Measurements from ENCODE around the gene LDLR. TPM values are rescaled to one million over a fixed set of nuclear protein-coding genes. Genes with fewer than 3 reads are reported as not detected.
"Not testable (repeated sequence)": the region's sequence is repeated elsewhere in the genome, so short reads cannot be mapped to it uniquely, and the experiment has no call there.

LDLR gene
- total RNA-seq, 2 donors from 2014 or later: 63.8 to 83.5 TPM

DNA sequence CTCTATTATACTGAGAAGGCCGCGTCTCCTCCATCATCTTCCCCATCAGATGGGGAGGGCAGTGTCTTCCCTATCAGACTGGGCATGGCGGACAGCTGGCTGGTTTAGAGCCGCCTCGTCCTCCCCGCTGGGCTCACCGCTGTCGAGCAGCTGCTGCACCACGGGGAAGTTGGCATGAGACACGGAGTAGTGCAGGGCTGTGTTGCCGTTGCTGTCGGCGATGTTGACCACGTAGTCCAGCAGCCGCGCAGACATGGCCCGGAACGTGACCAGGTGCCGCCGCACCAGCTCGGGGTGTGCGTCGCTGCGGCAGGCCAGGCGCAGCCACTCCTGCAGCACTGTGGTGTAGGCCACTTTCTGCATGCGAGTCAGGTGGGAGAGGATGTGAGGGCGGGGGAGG, 85.1 kb downstream of the LDLR start:
- peaks cover 4% of the 10 kb centered on the region for H3K4me1 Mint-ChIP-seq
- ATAC-seq (replicated peaks): no peak
- no peak overlapping the region for H3K27ac Mint-ChIP-seq
- H3K4me3 Mint-ChIP-seq: no peak overlapping the region
- H3K27me3 Mint-ChIP-seq: peaks cover 4% of the 10 kb centered on the region
- no peaks in the 10 kb centered on the region for H3K9me3 Mint-ChIP-seq
- H3K36me3 Mint-ChIP-seq (ENCODE audit: low read depth): no peaks in the 10 kb centered on the region

DNA sequence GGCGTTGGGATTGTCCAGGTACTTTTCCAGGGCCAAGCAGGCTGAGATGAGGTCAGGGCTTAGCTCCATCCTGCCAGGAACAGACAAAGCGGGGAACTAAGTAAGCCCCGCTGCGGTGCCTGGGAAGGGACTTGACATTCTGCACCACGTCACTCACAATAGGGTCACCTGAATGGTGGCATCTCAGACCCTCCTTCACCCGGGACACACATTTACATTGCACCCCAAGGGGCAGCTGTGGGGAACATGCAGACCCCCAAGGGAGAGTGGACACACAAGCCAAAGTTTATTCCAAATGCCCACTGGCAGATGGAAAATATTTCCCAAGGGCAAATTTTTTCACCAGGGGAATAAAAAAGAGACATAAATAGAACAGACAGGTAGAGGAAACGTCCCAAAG, 86.7 kb downstream of the LDLR start:
- H3K27ac Mint-ChIP-seq: no peak overlapping the region
- H3K27me3 Mint-ChIP-seq: peaks cover 4% of the 10 kb centered on the region
- H3K36me3 Mint-ChIP-seq (ENCODE audit: low read depth): no peaks in the 10 kb centered on the region
- no peaks in the 10 kb centered on the region for H3K9me3 Mint-ChIP-seq
- H3K4me3 Mint-ChIP-seq: no peak overlapping the region
- no peak for ATAC-seq (replicated peaks)
- peaks cover 4% of the 10 kb centered on the region for H3K4me1 Mint-ChIP-seq

DNA sequence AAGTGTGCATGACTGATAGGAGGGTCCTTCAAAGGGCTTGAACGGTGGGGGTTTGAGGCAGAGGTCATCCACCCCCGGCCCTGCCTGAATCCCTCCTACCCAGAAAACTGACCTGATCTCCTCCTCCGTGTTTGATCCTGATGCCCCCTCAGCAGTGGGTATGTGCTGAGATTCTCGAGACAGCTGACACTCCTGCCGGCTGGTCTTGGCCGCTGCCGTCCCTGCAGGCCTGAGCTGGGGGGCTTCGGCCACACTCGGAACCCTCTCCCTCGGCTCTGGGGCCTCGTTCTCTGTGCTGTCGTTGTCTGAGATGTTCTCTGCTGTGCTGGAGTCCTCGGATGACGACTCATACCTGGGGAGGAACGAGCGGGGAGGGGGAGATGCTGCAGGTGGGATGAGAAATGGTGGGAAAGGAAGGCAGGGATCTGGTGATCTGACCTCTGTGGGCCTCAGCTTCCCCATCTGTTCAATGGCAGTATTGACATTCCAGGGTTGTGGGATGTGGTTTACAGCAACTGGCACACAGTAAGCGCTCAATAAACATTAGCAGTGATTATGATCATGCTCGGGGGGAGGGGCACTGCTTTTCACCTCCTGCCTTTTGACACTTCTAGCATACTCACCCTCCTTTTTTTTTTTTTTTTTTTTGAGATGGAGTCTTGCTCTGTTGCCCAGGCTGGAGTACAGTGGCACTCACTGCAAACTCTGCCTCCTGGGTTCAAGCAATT, 87.4 kb downstream of the LDLR start:
- no peak overlapping the region for H3K27ac Mint-ChIP-seq
- no peak for ATAC-seq (replicated peaks)
- H3K27me3 Mint-ChIP-seq: peaks cover 4% of the 10 kb centered on the region
- no peaks in the 10 kb centered on the region for H3K9me3 Mint-ChIP-seq
- H3K36me3 Mint-ChIP-seq (ENCODE audit: low read depth): no peaks in the 10 kb centered on the region
- H3K4me1 Mint-ChIP-seq: peaks cover 4% of the 10 kb centered on the region
- no peak overlapping the region for H3K4me3 Mint-ChIP-seq

DNA sequence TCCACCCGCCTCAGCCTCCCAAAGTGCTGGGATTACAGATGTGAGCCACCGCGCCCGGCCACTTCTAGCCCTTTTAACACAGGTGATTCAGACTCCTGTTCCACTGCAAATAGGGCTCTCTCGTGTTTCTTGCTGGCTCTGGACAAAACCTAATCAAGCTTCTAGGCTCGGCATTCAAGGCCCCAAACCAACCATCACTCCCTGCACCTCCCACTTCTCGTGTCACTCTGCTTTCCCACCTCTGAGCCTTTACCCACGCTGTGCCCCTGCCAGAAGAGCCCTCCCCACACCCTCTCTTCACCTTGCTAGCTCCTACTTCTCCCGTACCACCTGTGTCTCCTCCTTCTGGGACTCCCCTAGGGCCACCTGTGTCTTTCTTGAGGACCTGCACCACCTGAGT, 88.3 kb downstream of the LDLR start:
- Mint-ChIP-seq H3K4me1 (peaks cover 4% of the 10 kb centered on the region), H3K4me3 (no peak overlapping the region), H3K27me3 (peaks cover 4% of the 10 kb centered on the region), H3K9me3 (no peaks in the 10 kb centered on the region), H3K36me3 (ENCODE audit: low read depth) (no peaks in the 10 kb centered on the region), H3K27ac (peak overlapping the region; percentile 51)
- no peak for ATAC-seq (replicated peaks)

DNA sequence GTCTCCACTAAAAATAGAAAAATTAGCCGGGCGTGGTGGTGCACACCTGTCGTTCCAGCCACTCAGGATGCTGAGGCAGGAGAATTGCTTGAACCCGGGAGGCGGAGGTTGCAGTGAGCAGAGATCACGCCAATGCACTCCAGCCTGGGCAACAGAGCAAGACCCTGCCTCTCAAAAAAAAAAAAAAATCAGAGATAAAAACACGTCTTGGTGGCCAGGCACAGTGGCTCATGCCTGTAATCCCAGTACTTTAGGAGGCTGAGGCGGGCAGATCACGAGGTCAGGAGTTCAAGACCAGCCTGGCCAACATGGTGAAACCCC, 89.8 kb downstream of the LDLR start:
- not testable (repeated sequence) for H3K27me3 Mint-ChIP-seq; H3K27ac Mint-ChIP-seq; ATAC-seq (replicated peaks)

DNA sequence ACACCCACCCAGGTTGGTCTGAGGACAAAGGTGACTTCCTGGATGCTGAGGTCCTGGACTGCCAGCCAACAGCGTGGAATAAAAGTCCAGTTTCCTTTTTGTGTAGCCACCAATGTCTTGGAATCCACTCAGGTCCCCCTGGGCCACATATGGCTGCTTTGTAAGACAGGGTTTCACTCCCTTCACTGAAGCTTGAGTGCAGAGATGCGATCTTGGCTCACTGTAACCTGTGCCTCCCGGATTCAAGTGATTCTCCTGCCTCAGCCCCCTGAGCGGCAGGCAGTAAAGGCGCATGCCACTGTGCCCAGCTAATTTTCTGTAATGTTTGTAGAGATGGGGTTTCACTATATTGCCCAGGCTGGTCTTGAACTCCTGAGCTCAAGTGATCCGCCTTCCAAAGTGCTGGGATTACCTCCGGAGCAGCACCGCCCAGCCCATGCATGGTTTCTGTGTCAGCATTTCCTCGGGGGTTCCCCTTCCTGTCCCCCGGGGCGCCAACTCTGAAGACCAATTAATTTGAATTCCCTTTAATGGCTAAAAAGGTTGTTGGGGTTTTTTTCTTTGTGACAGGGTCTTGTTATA, 90.5 kb downstream of the LDLR start:
- peak overlapping the region; percentile 33 for H3K4me3 Mint-ChIP-seq
- no peak overlapping the region for H3K27ac Mint-ChIP-seq
- peaks cover 4% of the 10 kb centered on the region for H3K4me1 Mint-ChIP-seq
- H3K36me3 Mint-ChIP-seq (ENCODE audit: low read depth): no peaks in the 10 kb centered on the region
- peak; percentile 91 for ATAC-seq (replicated peaks)
- H3K27me3 Mint-ChIP-seq: peaks cover 4% of the 10 kb centered on the region
- H3K9me3 Mint-ChIP-seq: no peaks in the 10 kb centered on the region

More for the DNA sequence above, 89.8 kb downstream of the LDLR start:
- not testable (repeated sequence) for H3K4me1 Mint-ChIP-seq; H3K36me3 Mint-ChIP-seq (ENCODE audit: low read depth); H3K4me3 Mint-ChIP-seq; H3K9me3 Mint-ChIP-seq

DNA sequence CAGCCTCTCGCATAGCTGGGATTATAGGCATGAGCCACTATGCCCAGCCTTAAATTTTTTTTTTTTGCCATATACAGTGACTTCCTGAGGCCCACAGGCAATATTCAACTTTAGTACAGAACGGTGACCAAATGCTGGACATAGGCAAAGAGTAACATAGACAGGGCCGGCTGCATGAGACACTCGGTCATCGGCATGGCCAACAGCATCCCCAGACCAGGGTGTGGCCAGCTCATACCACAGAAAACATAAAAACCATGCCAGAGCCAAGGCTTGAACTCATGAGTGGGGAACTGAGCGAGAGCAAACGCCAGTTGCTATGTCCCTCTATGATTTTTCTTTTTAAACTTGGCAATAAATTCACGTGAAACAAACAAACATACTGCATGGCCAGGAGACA, 91.1 kb downstream of the LDLR start:
- H3K4me1 Mint-ChIP-seq: peaks cover 4% of the 10 kb centered on the region
- H3K4me3 Mint-ChIP-seq: peak overlapping the region; percentile 33
- no peak for ATAC-seq (replicated peaks)
- no peaks in the 10 kb centered on the region for H3K36me3 Mint-ChIP-seq (ENCODE audit: low read depth)
- no peak overlapping the region for H3K27ac Mint-ChIP-seq
- peaks cover 4% of the 10 kb centered on the region for H3K27me3 Mint-ChIP-seq
- no peaks in the 10 kb centered on the region for H3K9me3 Mint-ChIP-seq

DNA sequence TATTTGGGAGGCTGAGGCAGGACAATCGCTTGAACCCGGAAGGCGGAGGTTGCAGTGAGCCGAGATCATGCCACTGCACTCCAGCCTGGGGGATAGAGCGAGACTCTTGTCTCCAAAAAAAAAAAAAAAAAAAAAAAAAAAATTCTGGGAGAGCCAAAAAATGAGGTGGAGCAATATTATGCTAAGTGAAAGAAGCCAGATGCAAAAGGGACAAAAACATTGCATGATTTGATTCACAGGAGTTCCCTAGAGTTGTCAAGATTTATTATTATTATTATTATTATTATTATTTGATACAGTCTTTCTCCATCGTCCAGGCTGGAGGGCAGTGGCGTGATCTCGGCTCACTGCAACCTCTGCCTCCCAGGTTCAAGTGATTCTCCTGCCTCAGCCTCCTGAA, 91.7 kb downstream of the LDLR start:
- not testable (repeated sequence) for ATAC-seq (replicated peaks); H3K4me1 Mint-ChIP-seq; H3K36me3 Mint-ChIP-seq (ENCODE audit: low read depth); H3K9me3 Mint-ChIP-seq; H3K4me3 Mint-ChIP-seq; H3K27me3 Mint-ChIP-seq; H3K27ac Mint-ChIP-seq

DNA sequence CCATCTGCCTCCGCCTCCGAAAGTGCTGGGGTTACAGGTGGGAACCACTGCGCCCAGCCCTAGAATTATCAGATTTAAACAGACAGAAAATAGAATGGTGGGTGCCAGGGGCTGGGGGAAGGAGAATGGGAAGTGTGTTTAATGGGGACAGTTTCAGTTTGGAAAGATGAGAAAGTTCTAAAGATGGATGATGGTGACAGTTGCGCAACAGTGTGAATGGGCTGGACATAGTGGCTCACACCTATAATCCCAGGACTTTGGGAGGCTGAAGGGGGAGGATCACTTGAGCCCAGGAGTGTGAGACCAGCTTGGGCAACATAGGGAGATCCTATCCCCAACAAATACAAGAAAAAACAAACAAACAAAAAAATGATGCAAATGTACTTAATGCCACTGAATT, 92.2 kb downstream of the LDLR start:
- H3K27me3 Mint-ChIP-seq: peaks cover 4% of the 10 kb centered on the region
- ATAC-seq (replicated peaks): no peak
- no peak overlapping the region for H3K27ac Mint-ChIP-seq
- no peaks in the 10 kb centered on the region for H3K36me3 Mint-ChIP-seq (ENCODE audit: low read depth)
- no peaks in the 10 kb centered on the region for H3K9me3 Mint-ChIP-seq
- H3K4me3 Mint-ChIP-seq: no peak overlapping the region
- H3K4me1 Mint-ChIP-seq: peaks cover 4% of the 10 kb centered on the region

Other genes starting within 250 kb of the LDLR start
- 1 to 10 TPM in 1 of 2 donors, under 1 TPM in 1; 0.48 to 1.7 TPM for gene C19orf38, start 241.0 kb upstream of the LDLR start, total RNA-seq
- 10 to 100 TPM; 32.7 to 62.1 TPM for gene CARM1, start 217.9 kb upstream of the LDLR start, total RNA-seq
- gene YIPF2, start 160.8 kb upstream of the LDLR start, total RNA-seq: 10 to 100 TPM; 28.4 to 29.6 TPM
- 10 to 100 TPM; 20.7 to 21.4 TPM for gene TIMM29, start 160.7 kb upstream of the LDLR start, total RNA-seq
- 100 to 1,000 TPM in 1 of 2 donors, 10 to 100 TPM in 1; 71.5 to 119 TPM for gene SMARCA4, start 128.4 kb upstream of the LDLR start, total RNA-seq
- gene SPC24, start 66.3 kb downstream of the LDLR start, total RNA-seq: 10 to 100 TPM; 44.3 to 53.9 TPM
- gene KANK2, start 108.1 kb downstream of the LDLR start, total RNA-seq: 1 to 10 TPM; 3.5 to 3.6 TPM
- gene ANGPTL8, start 150.2 kb downstream of the LDLR start, total RNA-seq: not detected
- 1 to 10 TPM; 4.5 to 6.4 TPM for gene DOCK6, start 173.1 kb downstream of the LDLR start, total RNA-seq
- gene TSPAN16, start 206.7 kb downstream of the LDLR start, total RNA-seq: not detected